CD4-positive, alpha-beta T cell treated with Interleukin-17A for 1 hour (primary cell): ENCODE measurements around the gene PPM1H.
"Not testable (repeated sequence)": the region's sequence is repeated elsewhere in the genome, so short reads cannot be mapped to it uniquely, and the experiment has no call there.

ENCODE experiments used
- DNase-seq: peaks from one replicate; pipeline ENCODE4 v3.0.0-alpha.2; 2020

The PPM1H gene

DNA sequence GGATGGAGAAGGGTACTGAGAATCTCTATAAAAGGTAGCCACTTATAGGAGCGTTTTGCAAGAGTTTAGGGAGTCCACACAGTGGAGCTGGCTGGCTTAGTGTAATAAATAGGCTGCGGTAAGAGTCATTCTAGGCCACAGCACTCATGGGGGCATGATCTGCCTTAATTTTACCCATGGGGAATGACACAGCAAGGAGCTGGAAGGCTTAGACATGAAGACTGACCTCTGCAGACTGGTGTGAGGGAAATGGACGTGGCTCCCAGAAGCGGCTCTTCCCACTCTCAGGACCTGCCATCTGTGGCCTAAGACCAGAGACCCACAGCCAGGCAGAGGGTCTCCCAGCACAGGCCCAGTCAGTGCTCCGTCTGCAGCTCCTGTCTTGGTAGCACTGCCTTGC is 173.3 kb downstream of the PPM1H start:
- no peak for DNase-seq

DNA sequence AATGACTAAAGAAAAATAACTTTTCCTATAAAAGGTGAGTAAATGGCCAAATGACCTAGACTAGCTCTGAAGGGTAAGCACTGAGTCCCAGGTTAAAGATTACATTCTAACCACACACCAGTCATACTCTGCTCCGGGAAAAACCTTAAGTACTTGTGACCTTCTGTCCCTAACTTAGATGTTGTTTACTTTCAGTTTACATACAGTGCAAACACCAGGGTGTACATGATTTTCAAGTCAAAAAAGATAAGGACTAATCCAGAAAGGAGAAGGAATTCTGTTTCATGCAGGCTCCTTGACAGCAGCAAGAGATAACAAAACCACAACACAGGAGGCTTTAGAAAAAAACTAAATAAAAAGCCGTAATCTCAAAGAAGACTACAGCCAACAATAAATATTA is 174.2 kb downstream of the PPM1H start:
- no peak for DNase-seq

DNA sequence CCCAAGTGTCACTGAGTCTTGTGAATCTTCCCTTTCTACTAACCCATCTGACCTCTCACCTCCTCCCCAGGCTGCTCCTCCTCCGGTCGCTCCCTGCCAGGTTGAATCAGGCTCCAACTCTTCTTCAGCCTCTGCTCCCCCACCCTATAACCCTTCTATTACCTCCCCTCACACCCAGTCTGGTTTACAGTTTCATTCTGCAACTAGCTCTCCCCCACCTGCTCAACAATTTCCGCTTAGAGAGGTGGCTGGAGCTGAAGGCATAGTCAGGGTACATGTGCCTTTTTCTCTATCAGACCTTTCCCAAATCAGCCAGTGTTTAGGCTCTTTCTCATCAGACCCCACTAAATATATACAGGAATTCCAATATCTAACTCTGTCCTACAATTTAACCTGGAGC is 174.6 kb downstream of the PPM1H start:
- DNase-seq: not testable (repeated sequence)

DNA sequence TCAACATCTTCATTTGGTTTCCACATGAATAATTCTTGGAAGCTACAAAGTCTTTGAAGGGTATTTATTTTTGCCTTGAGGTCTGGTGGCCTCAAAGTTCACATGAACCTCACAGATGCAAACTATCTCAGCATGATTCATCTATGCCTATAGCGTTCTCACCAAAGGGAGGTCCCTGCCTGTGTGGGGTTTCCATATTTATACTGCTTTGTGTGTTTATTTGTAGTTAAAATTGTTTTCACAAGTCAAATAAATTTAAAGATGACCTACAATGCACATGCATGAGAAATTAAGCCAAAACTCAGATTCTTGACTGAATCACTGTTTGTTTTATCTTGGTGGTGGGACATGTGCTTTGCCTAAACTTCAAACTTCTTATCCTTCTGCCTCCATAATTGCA is 176.7 kb downstream of the PPM1H start:
- no peak for DNase-seq

DNA sequence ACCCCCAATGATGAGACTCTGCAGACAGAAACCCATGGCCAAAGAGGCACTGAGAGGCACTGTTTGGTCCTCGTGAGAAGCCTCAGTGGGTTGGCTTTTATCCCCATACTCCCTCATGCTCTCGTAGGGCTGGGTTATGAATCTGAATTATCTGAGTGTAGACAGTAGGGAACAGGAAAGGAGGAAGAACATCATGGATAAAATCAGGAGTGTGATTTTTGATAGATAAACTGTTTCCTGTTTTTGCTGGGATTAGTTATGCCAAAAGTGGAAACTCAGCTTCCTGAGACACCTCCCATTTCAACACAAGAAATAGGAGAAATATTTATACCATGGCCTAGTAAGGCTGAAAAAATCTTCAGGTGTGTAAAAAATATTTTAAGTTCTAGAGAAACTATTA is 177.9 kb downstream of the PPM1H start:
- DNase-seq: no peak

DNA sequence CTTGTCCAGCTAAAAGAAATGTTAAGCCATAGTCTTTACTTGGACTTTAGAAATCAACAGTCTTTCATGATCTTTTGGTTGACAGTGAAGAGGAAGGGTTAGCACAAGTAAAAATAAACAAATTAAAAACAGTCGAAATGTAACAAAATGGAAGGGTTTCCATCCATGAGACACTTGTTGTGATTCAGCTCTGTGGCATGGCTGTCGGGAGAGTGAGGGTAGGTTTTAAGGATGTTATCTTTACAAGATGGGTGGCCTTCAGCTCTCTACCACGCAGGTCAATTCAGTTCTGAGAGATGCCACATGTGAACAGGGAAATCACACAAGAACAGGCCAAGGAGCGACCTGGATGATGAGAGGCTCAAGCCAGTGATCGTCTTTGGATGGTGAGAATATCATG is 180.2 kb downstream of the PPM1H start:
- DNase-seq: no peak

DNA sequence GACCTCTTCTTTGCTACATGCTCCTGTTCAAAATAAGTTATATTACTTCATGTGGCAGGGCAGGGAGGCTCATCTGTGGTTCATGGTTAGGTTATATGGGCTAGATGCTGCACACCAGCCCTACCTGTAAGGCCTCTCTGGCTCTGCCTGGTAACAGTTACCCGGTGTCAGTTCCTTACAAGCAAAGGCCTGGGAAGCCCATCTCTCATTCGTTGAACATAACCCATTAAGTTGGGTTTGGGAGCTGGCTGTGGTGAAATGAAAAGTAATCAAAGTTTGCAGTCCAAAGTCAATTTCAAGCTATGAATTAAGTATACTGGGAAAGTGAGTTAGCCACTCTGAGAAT is 183.2 kb downstream of the PPM1H start:
- DNase-seq: no peak

DNA sequence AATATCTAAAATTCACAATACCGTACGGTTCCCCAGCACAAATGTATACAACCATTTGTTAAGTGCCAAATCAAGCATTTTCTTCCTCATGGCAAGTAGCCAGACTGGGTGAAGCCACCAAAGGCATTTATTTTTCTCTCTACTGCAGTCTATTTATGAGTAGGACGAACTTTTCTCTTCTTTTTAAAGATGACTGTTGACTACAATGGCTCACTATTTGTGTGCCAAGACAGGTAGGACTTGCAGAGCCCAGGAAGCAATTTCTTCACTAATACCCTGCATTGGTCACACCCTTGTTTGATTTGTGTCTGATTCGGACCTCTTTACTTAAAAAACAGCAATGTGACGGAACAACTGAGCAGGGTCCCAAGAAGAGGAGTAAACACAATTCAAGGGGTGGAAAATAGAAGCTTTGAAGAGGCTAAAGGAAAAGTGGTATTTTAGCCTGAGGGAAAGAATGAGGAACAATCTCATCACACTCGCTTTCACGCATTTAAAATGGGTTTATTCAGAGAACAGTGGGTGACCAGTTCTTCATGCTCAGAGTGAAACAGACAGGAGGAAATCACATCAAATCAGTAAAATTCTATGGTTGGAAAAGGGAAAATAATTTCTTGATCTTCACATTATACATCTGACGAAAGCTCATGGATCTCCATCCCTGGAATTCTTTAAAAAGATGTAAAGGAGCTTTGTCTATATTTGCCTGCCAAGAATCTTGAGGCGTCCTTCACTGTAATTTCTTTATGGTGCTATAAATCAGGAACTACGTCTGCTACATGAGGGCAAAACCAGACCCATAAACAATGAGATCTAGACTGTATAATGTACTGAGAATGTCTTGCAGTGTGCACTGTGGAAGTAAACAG is 183.8 kb downstream of the PPM1H start:
- DNase-seq: no peak

DNA sequence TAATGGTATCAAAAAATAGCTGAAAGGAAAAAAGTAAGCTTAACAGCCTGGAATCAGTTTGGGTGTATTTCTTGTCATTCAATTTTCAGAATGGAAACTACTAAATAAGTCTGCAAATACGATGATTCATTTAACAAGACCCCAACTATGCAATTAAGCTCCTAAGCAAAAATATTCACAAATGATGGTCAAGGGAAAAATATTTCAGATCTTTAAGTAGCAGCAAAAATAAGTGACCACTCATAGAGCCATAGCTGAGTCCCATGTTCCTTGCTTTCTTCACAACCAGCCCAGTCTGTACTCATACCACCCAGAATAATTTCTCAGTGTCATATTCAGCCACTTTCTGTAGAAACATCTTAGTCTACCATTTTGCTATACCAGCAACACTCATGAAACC is 185.4 kb downstream of the PPM1H start:
- no peak for DNase-seq

DNA sequence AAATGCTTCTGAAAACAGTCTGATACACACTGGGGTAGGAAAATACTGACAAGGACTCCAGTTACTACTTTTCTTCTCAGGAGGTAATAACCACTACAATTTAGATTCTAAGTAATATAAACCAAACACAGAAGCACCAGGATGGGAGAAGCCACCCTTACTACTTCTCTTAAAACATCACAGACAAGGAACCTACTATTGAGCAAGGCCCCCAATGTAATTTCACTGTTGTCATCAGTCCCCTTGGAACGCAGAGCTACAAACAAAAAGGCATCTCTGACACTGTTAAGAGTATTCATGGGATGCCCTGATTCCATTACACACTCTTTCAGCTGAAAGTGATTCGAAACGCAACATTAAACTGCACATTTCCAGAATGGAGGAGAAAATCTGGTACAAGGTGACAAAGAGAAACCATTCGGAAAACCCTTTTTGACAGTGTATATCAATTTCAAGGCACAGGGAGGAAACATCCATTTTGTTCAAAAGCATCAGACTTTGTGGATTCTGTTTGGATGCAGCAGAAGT is 185.9 kb downstream of the PPM1H start:
- DNase-seq: no peak

DNA sequence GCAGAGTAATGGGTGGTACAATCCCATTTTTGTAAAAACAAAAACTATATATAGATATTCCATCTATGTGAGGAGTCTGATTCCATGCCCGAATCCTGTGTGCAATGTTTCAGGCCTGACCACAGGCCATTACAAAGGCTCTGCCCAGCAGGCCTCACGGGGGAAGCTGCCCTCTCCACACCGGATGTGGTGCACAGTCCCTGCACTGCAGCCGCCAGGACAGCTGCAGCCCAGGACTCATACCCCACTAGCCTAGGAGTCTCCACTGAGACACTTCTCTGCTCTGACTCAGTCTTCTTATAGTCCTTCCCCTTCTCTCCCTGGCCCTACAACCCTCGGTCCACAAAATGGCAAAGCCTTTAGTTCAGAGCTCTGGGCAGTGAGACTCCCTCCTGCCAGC is 190.4 kb downstream of the PPM1H start:
- no peak for DNase-seq

DNA sequence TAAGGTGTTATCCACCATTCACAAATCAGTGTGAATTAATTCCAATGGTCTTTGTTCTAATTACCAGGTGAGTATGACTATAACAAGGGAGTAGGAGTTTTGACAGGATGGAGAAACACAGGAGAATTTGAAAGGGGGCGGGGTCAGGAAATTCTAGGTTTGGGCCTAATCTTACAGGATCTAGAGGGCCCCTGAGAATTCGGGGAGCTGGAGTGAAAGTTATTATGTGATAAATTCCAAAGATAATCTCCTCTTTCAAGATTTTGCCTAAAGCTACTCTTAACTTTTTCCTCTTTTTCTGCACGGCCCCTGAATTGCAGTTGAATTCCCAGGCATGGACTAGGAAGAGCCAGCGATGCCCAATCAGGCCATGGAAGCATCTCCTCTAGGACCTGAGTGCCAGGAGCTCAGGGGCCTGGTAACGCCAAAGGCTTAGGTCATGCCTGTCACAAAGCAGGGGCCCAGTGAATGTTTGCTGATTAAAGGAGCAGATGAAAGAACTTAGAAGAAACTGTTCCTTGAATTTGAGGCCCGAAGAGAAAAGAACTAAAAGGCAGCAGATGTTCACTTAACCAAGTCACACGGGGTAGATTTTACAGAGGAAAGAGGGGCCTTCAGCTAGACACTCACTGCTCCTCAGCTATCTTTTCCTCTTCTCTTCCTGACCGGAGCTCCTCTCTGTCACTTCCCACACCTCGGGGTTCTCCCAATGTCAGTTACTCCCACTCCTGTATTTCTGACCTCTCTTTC is 195.5 kb downstream of the PPM1H start:
- no peak for DNase-seq

DNA sequence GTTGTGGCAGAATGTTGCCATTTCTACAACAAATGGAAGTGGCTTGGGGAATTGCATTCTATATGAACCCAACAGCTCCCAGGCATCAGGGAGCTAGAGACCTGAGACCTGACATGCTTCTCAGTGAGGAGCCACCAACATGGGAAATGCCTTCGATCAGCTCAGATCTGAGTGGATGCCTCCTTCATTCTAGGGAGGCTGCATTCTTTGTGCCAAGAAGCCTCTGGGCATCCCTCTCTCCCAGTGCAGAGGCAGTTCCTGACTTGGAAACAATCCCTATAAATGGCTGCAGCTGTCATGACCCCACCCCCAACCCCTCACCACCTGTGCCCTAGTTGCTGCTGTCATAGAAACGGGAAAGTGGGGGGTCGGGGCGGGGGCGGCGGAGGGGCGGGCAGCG is 196.3 kb downstream of the PPM1H start:
- no peak for DNase-seq

DNA sequence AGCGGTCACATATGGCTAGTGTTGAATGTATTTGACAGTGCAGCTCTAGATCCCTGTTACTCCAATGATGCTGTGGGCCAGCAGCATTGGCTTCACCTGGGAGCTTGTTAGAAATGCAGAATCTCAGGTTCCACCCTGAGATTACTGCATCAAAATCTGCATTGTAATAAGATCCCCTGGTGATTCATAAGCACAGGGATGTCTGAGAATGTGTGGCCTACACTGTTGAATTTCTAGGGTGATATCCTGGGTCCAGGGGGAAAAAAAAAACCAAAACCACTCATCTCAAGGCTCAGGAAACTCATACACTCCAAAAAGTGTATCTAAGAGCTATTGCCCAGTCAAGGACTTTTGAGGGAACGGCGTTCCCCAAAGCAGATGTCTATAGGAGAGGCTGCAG is 196.8 kb downstream of the PPM1H start:
- DNase-seq: no peak

DNA sequence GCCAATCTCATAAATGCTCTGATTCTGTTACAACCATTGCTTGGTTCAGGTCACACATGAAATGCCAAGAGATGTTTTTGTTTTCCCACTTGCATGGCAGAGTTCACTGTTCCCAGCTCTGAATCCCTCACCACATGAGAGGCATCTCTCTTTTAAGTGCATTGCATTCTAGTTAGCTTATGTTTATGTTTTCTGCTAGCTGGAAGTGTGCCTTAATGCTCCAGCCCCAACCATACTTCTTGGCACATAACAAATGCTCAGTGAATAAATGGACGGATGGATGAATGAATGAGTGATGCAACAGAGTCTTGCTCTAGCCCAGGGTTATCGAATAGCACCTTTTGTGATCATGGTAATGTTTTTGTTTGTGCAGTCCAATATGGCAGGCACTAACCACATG is 197.3 kb downstream of the PPM1H start:
- DNase-seq: no peak

DNA sequence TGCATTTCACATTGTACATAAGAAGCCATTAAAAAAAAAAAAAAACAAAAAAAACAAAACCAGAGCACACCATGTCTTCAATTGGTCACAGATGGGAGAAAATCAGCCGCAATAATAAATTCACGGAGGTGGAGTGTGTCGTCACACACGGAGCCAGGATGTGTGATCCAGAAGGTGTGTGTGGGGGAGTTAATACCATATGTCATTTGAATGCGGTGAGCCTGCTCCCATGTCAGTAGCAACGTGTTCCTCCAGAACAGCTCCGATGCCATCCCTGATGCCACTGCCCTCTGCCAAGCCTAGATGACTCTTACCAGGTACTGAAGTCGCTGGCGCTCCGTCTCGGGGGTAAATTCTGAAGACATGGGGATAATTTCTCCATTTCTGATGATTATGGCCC is 197.8 kb downstream of the PPM1H start:
- no peak for DNase-seq

DNA sequence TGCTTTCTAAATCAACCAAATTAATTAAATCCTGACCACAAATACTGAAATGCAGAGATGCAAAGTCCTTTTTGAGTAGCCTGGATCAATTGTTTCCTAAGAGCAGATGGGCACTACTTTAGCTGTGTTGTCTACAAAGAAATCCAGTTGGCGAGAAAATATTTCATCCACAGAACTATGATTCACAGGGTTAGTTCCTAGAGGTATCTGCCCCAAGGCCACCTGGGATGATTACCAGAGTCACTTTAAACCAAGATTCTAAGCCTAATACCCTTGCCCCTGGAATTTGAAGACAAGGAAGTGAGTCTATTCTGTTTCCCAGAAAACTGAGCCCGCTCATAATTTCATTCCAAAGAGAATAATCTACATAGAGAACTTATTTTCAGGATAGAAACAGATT is 198.4 kb downstream of the PPM1H start:
- DNase-seq: no peak

DNA sequence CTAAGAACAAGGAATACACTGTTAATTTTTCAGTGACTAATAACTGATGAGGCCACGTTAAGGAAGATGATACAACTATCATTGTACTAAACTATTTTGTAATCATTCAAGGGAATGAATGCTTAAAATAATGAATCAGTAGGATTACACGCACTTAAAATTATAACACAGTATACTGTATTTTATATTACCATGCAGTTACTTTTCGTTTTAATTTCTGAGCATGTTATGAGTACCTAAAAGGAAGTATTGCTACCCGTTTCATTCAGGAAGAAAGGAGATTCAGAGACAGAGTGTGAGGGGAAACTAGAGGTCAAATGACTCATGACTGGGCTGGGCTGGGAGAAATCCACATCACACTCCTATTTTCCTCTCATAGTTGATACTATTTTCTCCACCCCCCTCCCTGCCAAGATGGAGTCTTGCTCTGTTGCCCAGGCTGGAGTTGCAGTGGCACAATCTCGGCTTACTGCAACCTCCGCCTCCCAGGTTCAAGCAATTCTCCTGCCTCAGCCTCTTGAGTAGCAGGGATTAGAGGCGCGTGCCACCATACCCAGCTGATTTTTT is 202.0 kb downstream of the PPM1H start:
- DNase-seq: no peak

DNA sequence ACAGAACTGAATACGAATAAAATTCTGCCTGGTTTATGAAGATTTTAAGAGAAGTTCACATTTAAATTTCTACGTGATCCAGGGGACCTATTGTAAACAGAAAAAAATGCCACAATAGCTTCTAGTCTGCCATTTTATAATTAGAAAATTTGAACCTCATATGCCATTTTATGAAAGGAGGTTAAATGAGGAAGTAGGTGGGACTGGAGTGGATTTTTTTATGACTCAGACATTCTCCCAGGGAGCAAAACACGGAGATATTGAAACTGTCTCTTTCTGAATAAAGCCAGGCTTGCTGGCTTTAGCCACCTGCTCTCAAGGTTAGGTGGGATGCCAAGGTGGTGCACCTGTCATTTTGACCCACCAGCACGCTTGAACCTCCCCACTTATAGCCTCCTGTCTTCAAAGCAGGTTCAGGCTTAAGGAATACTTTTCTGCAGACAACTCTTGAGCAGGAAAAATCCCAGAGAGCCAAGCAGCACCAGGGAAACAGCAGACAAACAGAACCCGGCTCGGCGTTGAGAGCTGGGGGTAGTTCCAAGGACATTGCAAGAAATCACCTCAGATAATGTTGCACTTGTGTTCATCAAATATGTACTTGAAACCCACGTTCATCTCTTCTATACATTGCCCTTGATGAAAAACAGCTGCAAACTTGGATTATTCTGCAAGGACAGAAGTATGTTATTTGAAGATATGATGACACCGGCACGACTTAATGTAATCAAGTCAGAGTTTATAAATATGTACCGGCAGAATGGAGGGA is 203.7 kb downstream of the PPM1H start:
- no peak for DNase-seq

DNA sequence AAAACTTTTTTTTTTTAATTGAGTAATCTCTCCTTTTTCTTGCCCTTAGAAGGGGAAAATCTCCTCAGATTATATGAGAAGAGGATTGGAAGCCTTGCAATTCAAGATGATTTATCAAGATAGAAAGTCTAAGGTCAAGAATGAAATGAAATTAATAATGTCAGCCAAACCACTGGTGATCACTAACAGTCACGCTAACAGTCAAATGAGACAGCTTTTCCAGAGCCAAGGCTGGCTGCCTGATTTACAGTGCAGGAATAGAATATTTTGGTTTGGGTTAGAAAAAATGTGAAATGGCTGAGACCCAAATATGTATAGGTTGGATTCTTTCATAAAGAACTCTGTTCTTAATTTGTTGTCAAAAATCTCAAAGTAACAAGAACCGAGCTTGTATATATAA is 204.3 kb downstream of the PPM1H start:
- no peak for DNase-seq

DNA sequence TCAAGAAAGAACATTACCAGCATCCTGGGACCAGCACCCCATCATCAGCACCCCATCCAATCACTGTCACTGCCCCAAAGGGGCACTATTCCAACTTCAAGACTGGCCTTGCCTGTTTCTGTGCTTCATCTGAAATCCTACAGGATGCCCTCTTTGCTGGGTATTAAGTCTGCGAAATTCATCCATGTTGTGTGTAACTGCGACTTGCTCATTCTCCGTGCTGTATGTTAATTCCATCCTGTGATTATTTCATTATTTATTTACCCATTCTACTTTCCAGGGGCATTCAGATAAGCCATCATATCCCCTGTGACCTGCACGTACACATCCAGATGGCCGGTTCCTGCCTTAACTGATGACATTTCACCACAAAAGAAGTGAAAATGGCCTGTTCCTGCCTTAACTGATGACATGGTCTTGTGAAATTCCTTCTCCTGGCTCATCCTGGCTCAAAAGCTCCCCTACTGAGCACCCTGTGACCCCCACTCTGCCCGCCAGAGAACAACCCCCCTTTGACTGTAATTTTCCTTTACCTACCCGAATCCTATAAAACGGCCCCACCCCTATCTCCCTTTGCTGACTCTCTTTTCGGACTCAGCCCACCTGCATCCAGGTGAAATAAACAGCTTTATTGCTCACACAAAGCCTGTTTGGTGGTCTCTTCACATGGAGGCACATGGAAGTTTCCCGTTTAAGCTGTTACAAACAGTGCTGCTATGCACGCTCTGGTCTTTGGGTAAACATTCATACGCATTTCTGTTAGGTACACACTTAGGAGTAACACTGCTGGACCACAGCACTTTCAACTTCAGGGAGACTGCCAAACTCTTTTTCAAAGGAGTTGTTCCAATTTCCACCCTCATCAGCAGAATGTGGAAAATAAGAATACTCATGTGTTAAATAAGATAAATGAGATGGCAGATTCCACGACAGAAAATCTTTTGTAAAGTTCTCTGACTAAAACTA is 205.1 kb downstream of the PPM1H start:
- not testable (repeated sequence) for DNase-seq

DNA sequence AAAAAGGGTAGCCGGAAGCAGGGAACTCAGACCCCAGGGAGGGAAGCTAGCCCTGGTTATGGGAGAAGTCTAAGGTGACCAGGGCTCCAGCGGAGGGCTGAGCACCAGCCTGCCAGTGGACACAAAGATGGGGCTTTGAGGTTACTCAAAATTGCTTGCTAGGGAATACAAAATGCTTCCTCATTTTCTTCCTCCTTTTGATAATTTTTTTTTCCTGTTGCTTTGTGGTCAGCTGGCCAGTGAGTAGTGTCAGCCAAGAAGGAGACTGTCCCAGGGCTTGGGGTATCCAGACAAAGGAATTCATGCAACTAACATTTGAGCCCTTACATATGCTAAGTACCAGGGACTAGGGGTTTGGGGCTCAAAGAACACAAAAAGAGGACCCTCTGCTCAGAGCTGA is 206.2 kb downstream of the PPM1H start:
- no peak for DNase-seq
